HEK293 (cell line): ENCODE measurements around the gene NOX3.
"Not testable (repeated sequence)": the region's sequence is repeated elsewhere in the genome, so short reads cannot be mapped to it uniquely, and the experiment has no call there.

Source experiments
- HOXC10 ChIP-seq: sonication (generic); formaldehyde crosslinking; IDR thresholded peaks from 2 replicates; pipeline ENCODE4 v1.8.1; 2023; ENCODE audit warnings: mild to moderate bottlenecking, missing genetic modification reagents
- ZNF747 ChIP-seq: fragments of 450-650 bp; formaldehyde crosslinking; IDR thresholded peaks from 2 replicates; pipeline ENCODE4 v1.5.1; 2016; ENCODE audit warnings: missing biosample characterization, missing genetic modification characterization
- TF ChIP-seq, protein P1 (sequence below): fragments of 450-650 bp; formaldehyde crosslinking; IDR thresholded peaks from 2 replicates; pipeline ENCODE4 v1.5.1; 2016; ENCODE audit warnings: missing biosample characterization, missing genetic modification characterization
- TF ChIP-seq, protein P2 (sequence below): fragments of 450-650 bp; formaldehyde crosslinking; IDR thresholded peaks from 2 replicates; pipeline ENCODE4 v1.5.1; 2016; ENCODE audit warnings: missing biosample characterization, missing genetic modification characterization

DNA sequence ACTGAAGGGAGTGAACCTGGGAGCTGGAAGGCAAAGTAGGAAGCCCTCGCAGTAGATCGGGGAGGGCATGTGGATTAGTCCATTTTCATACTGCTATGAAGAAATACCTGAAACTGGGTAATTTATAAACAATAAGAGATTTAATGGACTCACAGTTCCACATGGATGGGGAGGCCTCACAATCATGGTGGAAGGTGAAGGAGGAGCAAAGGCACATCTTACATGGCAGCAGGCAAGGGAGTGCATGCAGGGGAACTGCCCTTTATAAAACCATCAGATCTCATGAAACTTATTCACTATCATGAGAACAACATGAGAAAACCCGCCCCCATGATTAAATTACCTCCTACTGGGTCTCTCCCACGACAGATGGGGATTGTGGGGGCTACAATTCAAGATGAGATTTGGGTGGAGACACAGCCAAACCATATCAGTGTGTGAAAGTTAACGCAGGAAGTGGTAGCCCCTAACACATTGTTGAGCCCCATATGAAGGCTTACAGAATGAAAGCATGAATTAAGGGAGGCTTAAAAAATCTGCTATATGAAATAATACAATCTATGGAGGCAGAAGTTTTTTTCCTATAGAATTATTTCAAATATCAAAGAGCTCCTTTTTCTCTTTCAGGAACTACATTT lies 15.5 kb upstream of the NOX3 start:
- TF ChIP-seq HOXC10 (CRISPR knock-in tag); ZNF747 (tag by site-specific recombination): not testable (repeated sequence)
- TF ChIP-seq, protein P1, sequence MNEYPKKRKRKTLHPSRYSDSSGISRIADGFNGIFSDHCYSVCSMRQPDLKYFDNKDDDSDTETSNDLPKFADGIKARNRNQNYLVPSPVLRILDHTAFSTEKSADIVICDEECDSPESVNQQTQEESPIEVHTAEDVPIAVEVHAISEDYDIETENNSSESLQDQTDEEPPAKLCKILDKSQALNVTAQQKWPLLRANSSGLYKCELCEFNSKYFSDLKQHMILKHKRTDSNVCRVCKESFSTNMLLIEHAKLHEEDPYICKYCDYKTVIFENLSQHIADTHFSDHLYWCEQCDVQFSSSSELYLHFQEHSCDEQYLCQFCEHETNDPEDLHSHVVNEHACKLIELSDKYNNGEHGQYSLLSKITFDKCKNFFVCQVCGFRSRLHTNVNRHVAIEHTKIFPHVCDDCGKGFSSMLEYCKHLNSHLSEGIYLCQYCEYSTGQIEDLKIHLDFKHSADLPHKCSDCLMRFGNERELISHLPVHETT (tag by site-specific recombination), result not testable (repeated sequence)
- TF ChIP-seq, protein P2, sequence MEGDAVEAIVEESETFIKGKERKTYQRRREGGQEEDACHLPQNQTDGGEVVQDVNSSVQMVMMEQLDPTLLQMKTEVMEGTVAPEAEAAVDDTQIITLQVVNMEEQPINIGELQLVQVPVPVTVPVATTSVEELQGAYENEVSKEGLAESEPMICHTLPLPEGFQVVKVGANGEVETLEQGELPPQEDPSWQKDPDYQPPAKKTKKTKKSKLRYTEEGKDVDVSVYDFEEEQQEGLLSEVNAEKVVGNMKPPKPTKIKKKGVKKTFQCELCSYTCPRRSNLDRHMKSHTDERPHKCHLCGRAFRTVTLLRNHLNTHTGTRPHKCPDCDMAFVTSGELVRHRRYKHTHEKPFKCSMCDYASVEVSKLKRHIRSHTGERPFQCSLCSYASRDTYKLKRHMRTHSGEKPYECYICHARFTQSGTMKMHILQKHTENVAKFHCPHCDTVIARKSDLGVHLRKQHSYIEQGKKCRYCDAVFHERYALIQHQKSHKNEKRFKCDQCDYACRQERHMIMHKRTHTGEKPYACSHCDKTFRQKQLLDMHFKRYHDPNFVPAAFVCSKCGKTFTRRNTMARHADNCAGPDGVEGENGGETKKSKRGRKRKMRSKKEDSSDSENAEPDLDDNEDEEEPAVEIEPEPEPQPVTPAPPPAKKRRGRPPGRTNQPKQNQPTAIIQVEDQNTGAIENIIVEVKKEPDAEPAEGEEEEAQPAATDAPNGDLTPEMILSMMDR (tag by site-specific recombination), result not testable (repeated sequence)
